ENCODE measurements around the gene RIMBP2.

- TF ChIP-seq GATA2 (IDR thresholded peaks at IDR 0.05; ENCODE audit: low read depth, low read length), result no peak
- no peak for TF ChIP-seq GATA3 (IDR thresholded peaks at IDR 0.05; ENCODE audit: low read depth, low read length)
Measured at GRCh38 chr12:130357729-130358330, 358.3 kb downstream of the RIMBP2 start.

Data from SH-SY5Y (cell line).